GM21619 (cell line): ENCODE measurements around the gene MANEA.

Experiments used
- ATAC-seq: cut with Tn5 transposase; IDR thresholded peaks from one replicate; pipeline ENCODE4 v1.9.1; 2021; ENCODE audit not compliant: unreplicated experiment

MANEA gene

GRCh38 chr6:95587989-95588388 is 10.7 kb downstream of the MANEA start:
- ATAC-seq = peak; percentile 59

GRCh38 chr6:95589067-95589466 is 11.7 kb downstream of the MANEA start:
- ATAC-seq = no peak

GRCh38 chr6:95589826-95590570 is 12.7 kb downstream of the MANEA start:
- no peak for ATAC-seq

- no peak for ATAC-seq
Observed at GRCh38 chr6:95593025-95593424, 15.7 kb downstream of the MANEA start.

GRCh38 chr6:95596021-95596420 is 18.7 kb downstream of the MANEA start:
- no peak for ATAC-seq

- ATAC-seq = no peak
Observed at GRCh38 chr6:95599706-95600105, 22.4 kb downstream of the MANEA start.

GRCh38 chr6:95601133-95601532 is 23.8 kb downstream of the MANEA start:
- no peak for ATAC-seq

- no peak for ATAC-seq
Observed at GRCh38 chr6:95614094-95614493, 36.8 kb downstream of the MANEA start.

GRCh38 chr6:95629551-95629950 is 52.2 kb downstream of the MANEA start:
- no peak for ATAC-seq

GRCh38 chr6:95636552-95637431 is 59.5 kb downstream of the MANEA start:
- ATAC-seq = no peak

GRCh38 chr6:95648636-95649035 is 71.3 kb downstream of the MANEA start:
- ATAC-seq = no peak

- ATAC-seq = no peak
Observed at GRCh38 chr6:95649451-95649850, 72.1 kb downstream of the MANEA start.

GRCh38 chr6:95654176-95654575 is 76.8 kb downstream of the MANEA start:
- no peak for ATAC-seq

- no peak for ATAC-seq
Observed at GRCh38 chr6:95658886-95659285, 81.6 kb downstream of the MANEA start.
